Caco-2 (cell line): ENCODE results near the gene PRDM5. TPM values are rescaled to one million over a fixed set of nuclear protein-coding genes. Genes with fewer than 3 reads are reported as not detected.

ENCODE experiments used
- BruUV-seq: library from RNA; stranded (reverse); fragments of 400-500 nt; replicated peaks from 2 replicates; lab custom pipeline; 2021; lab: Mats Ljungman, UMichigan
- CTCF ChIA-PET: fragments of 300-600 bp; sonication (Branson Sonifier 250); formaldehyde crosslinking; loops from one replicate; lab custom pipeline; 2022; ENCODE audit warnings: antibody characterized with exemption; lab: Charles Lee
- POLR2A ChIA-PET: fragments of 300-600 bp; sonication (Branson Sonifier 250); formaldehyde crosslinking; loops from one replicate; lab custom pipeline; 2022; ENCODE audit warnings: antibody characterized with exemption; lab: Charles Lee
- DNase-seq, 2 experiments: peaks; one replicate each; pipeline versions ENCODE4 v3.0.0 to v3.0.0-alpha.2; 2020 to 2022
- H3K27me3 ChIP-seq: replicated peaks from 2 replicates; pipeline ENCODE4 v1.6.0; 2011; ENCODE audit warnings: low read length; ENCODE audit not compliant: control insufficient read depth, insufficient read depth
- H3K36me3 ChIP-seq: 2 replicates; pipeline ENCODE4 v1.5.1; 2011; ENCODE audit warnings: low read length; ENCODE audit not compliant: control insufficient read depth, insufficient read depth
- H3K4me1 ChIP-seq: fragments of 250-450 bp; sonication (Bioruptor Pico); 2 replicates; pipeline ENCODE4 v1.5.1; 2020; ENCODE audit warnings: mild to moderate bottlenecking
- H3K4me3 ChIP-seq: 2 replicates; pipeline ENCODE4 v1.5.1; 2011; ENCODE audit warnings: low read depth, mild to moderate bottlenecking, control low read depth, low read length
- H3K9me3 ChIP-seq: fragments of 250-450 bp; sonication (Bioruptor Pico); 2 replicates; pipeline ENCODE4 v1.5.1; 2020; ENCODE audit warnings: mild to moderate bottlenecking, moderate library complexity
- H3K27ac Mint-ChIP-seq: one replicate; pipeline ENCODE4 v1.8.0; 2022; ENCODE audit warnings: mixed read lengths; ENCODE audit not compliant: unreplicated experiment
- H3K27me3 Mint-ChIP-seq: one replicate; pipeline ENCODE4 v1.8.0; 2022; ENCODE audit warnings: mixed read lengths; ENCODE audit not compliant: insufficient read depth, unreplicated experiment
- H3K36me3 Mint-ChIP-seq: one replicate; pipeline ENCODE4 v1.8.0; 2022; ENCODE audit warnings: mild to moderate bottlenecking, mixed read lengths; ENCODE audit not compliant: insufficient read depth, unreplicated experiment
- H3K4me1 Mint-ChIP-seq: one replicate; pipeline ENCODE4 v1.8.0; 2022; ENCODE audit warnings: low read depth, mixed read lengths; ENCODE audit not compliant: unreplicated experiment
- H3K4me3 Mint-ChIP-seq: one replicate; pipeline ENCODE4 v1.8.0; 2022; ENCODE audit warnings: mild to moderate bottlenecking, moderate library complexity, mixed read lengths; ENCODE audit not compliant: unreplicated experiment
- H3K9me3 Mint-ChIP-seq: one replicate; pipeline ENCODE4 v1.8.0; 2022; ENCODE audit warnings: mixed read lengths; ENCODE audit not compliant: unreplicated experiment
- CTCF ChIP-seq, 2 experiments: fragments of 200-600 bp in 1 of 2; IDR thresholded peaks; 1 replicate in 1 of 2; 2 replicates in 1 of 2; pipeline versions ENCODE4 v1.5.1 to v1.8.0; 2011 to 2022; ENCODE audit warnings: antibody characterized with exemption in 1 of 2, control low read depth in 1 of 2, inconsistent platforms in 1 of 2, low read depth in 1 of 2, low read length in 1 of 2, mild to moderate bottlenecking in 1 of 2, moderate library complexity in 1 of 2; ENCODE audit not compliant: insufficient read depth in 1 of 2, severe bottlenecking in 1 of 2, unreplicated experiment in 1 of 2
- intact Hi-C: fragments of 100-400 bp; cut with micrococcal nuclease; formaldehyde crosslinking; loops from one replicate; pipeline ENCODE4 v1.10.0; 2022; ENCODE audit not compliant: unreplicated experiment
- total RNA-seq: library from RNA; stranded (reverse); gene quantifications from 2 replicates; pipeline ENCODE4 v1.2.3, GENCODE V29; 2022

PRDM5 gene
- total RNA-seq, 1 experiment from 2014 or later = 14.3 TPM

- intact Hi-C loops = no loop called here
- H3K9me3 Mint-ChIP-seq = no peaks in the 10 kb centered on the region
- ChIA-PET CTCF (no interaction called here), POLR2A (no interaction called here)
- no peaks in the 10 kb centered on the region for H3K4me1 Mint-ChIP-seq
- no peaks in the 10 kb centered on the region for H3K4me1 ChIP-seq
- TF ChIP-seq CTCF (IDR thresholded peaks at IDR 0.05; ENCODE audit: insufficient read depth in 1 of 2, low read depth in 1 of 2, low read length in 1 of 2, severe bottlenecking in 1 of 2, unreplicated experiment in 1 of 2) = no peak
- no peaks in the 10 kb centered on the region for H3K27me3 ChIP-seq
- no peak overlapping the region for H3K4me3 Mint-ChIP-seq
- no peaks in the 10 kb centered on the region for H3K9me3 ChIP-seq
- no peak for DNase-seq
- no peak overlapping the region for H3K4me3 ChIP-seq
- no peaks in the 10 kb centered on the region for H3K36me3 Mint-ChIP-seq
- no peaks in the 10 kb centered on the region for H3K36me3 ChIP-seq
- no TSS peak for BruUV-seq
- H3K27ac Mint-ChIP-seq = no peak overlapping the region
- no peaks in the 10 kb centered on the region for H3K27me3 Mint-ChIP-seq
These were observed 206.2 kb downstream of the PRDM5 start for GRCh38 chr4:120716346-120716745.

- BruUV-seq = no TSS peak
- no peaks in the 10 kb centered on the region for H3K36me3 Mint-ChIP-seq
- no peaks in the 10 kb centered on the region for H3K4me1 Mint-ChIP-seq
- H3K27ac Mint-ChIP-seq = no peak overlapping the region
- Histone ChIP-seq H3K4me3 (no peak overlapping the region), H3K4me1 (no peaks in the 10 kb centered on the region), H3K27me3 (no peaks in the 10 kb centered on the region), H3K36me3 (no peaks in the 10 kb centered on the region), H3K9me3 (no peaks in the 10 kb centered on the region)
- CTCF ChIA-PET = no interaction called here
- POLR2A ChIA-PET = no interaction called here
- no peak for TF ChIP-seq CTCF (IDR thresholded peaks at IDR 0.05; ENCODE audit: insufficient read depth in 1 of 2, low read depth in 1 of 2, low read length in 1 of 2, severe bottlenecking in 1 of 2, unreplicated experiment in 1 of 2)
- no peaks in the 10 kb centered on the region for H3K27me3 Mint-ChIP-seq
- no peaks in the 10 kb centered on the region for H3K9me3 Mint-ChIP-seq
- intact Hi-C loops = no loop called here
- no peak overlapping the region for H3K4me3 Mint-ChIP-seq
- DNase-seq = no peak
These were observed 208.0 kb downstream of the PRDM5 start for GRCh38 chr4:120714417-120715010.

GRCh38 chr4:120709991-120710390 is 212.5 kb downstream of the PRDM5 start:
- intact Hi-C loops = loop anchor here (10.0 kb wide), 1 partner anchor 555 kb away; no protein-coding TSS in a partner anchor
- Histone ChIP-seq H3K27me3 (no peaks in the 10 kb centered on the region), H3K9me3 (no peaks in the 10 kb centered on the region), H3K4me1 (no peaks in the 10 kb centered on the region), H3K4me3 (no peak overlapping the region), H3K36me3 (no peaks in the 10 kb centered on the region)
- no peak for DNase-seq
- ChIA-PET CTCF (no interaction called here), POLR2A (no interaction called here)
- no peak overlapping the region for H3K4me3 Mint-ChIP-seq
- no peaks in the 10 kb centered on the region for H3K36me3 Mint-ChIP-seq
- no TSS peak for BruUV-seq
- no peaks in the 10 kb centered on the region for H3K4me1 Mint-ChIP-seq
- no peak for TF ChIP-seq CTCF (IDR thresholded peaks at IDR 0.05; ENCODE audit: insufficient read depth in 1 of 2, low read depth in 1 of 2, low read length in 1 of 2, severe bottlenecking in 1 of 2, unreplicated experiment in 1 of 2)
- no peaks in the 10 kb centered on the region for H3K27me3 Mint-ChIP-seq
- no peak overlapping the region for H3K27ac Mint-ChIP-seq
- no peaks in the 10 kb centered on the region for H3K9me3 Mint-ChIP-seq
